GM04504 (cell line): ENCODE measurements around the gene PIK3CG.

Source experiments
- DNase-seq: peaks from one replicate; pipeline ENCODE4 v3.0.0-alpha.2; 2012; ENCODE audit warnings: low read depth

PIK3CG gene

DNA sequence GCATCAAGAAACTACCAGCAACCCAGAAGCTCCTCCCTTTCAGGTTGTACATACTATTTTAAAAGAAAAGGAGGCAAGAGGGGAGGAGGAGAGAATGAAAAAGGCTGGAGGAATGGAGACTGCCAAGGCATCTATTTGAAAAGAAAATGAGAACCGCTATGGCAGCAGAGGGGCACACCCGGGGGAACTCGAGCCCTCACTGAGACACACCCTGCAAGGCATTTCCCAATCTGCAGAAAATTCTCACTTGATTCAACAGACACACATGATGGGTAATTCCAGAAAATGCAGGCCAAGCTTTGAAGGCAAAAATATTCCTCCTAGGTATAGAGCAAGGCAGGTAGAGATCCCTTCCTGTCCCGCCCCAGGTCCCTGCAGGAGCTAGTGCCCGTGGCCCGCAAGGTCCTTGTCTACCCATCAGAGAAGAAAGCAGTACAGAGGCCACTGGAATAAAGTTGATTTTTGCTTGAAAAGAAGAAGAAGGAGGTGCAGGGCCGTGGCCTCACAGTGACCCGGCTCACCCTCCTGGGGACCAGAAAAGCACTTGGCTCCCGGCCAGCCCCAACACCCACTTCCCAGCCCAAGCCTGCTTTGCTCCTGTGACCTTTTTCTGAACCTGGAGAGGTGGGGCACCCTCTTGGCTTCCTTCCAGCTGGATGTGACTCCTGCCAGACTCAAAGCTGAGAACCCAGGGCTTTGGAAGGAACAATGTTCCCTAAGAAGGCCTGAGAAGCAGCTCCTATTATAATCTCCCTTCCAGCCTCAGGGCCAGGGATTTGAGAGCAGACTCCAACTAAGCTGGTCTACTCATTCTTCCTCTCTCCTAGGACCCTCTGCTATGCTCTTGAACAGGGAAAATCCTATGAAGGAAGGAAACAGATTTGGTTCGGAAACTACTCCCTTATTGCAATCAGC lies 6.2 kb upstream of the PIK3CG start:
- DNase-seq = no peak

DNA sequence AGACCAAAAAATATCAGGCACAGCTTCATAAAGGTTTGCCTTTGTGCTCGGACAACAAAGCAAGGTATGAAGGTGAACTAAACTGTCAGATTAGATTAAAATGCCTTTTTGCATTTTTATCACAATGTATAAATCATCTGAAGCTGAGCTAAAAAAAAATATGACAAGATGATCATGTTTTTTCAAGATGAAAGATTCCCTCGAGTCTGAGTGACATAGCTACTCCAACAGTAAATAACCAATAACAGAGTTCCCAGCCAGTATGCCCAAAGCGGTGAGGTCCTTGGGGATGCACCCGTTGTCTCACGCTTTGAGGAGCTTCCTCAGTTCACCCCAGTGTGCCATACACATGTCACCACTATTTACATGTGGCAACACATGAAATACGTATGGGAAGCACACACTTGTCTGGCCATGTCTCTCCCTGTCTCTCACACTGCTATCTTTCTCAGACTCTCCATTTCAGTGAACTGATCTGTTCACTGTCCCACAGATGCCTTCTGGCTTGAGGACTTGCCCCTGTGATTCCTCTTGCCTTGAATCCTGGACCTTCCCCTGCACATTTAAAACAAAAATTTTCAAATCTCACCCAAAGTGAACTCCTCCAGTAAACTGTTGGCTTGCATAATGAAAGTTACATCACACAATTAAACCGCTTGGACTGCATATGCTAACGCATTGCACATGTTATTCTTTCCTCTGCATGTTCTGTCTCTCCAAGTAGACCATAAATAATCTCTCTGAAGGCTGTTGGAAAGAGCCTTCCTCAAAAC lies 2.6 kb upstream of the PIK3CG start:
- DNase-seq = peak; percentile 37

DNA sequence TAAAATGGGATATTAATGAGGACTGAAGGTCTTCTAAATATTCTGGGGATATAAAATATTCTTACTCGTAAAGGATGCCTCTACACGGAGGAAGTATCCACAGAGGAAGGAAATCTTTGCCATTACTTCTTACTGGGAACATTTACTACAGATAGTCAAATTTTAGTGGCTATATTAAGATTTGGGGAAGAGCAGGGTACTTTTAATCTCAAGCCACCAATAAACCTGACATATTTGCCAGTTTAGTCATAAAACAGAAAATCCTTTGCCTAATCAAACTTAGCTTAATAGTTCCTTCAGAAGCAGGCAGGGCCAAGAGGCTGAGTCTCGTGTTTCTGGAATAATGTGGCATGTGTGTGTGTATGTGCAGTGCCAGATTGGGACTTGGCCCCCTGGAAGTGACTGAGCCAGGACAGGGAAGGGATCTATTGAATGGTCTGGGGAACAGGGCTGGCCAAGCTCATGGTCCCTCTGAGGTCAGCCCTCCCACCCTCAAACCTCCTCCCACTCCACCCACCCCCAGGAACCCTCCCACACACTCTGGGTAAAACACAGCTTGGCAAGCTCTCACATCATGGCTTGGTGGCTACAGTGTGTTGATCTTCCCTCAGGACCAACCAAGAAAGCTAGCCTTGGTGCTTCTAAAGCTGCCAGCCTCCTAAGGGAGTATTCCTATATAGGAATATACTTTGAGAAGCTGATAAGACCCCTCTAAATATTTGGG lies 1.6 kb upstream of the PIK3CG start:
- DNase-seq = no peak

DNA sequence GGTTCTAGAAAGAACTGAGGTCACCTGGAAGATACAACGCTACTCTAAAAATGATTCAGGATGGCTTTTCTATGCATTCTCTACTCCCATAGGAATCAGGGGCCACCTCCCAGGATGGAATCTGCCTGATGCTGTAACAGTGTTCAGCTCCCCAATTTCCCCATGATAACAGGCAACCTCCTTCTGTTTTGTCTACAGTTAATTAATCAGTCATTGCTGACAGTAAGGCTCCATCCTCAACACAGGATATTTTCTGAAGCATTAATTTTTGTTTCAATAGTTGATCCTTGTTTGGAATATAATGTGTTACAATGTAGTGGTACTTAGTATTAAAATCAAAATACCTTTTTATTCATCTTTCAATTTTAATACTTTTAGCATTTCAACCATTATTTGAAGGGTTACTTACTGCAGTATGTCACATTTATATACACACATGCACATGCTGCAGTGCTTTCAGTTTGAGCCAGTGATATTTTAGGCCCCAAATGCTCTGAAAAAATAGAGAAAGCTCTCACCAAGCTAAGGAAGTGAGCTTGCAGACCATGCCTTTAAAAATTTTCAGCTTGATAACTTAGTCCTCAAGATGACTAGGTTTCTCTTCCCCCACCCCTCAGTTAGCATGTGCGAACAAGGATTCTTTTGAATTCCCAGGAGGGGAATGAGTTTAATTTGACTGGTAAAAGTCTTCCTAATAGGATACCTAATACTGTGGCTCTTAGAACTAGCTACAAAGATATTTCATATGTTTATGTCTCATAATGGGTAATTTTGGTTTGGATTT lies 592 bp upstream of the PIK3CG start:
- DNase-seq = no peak

DNA sequence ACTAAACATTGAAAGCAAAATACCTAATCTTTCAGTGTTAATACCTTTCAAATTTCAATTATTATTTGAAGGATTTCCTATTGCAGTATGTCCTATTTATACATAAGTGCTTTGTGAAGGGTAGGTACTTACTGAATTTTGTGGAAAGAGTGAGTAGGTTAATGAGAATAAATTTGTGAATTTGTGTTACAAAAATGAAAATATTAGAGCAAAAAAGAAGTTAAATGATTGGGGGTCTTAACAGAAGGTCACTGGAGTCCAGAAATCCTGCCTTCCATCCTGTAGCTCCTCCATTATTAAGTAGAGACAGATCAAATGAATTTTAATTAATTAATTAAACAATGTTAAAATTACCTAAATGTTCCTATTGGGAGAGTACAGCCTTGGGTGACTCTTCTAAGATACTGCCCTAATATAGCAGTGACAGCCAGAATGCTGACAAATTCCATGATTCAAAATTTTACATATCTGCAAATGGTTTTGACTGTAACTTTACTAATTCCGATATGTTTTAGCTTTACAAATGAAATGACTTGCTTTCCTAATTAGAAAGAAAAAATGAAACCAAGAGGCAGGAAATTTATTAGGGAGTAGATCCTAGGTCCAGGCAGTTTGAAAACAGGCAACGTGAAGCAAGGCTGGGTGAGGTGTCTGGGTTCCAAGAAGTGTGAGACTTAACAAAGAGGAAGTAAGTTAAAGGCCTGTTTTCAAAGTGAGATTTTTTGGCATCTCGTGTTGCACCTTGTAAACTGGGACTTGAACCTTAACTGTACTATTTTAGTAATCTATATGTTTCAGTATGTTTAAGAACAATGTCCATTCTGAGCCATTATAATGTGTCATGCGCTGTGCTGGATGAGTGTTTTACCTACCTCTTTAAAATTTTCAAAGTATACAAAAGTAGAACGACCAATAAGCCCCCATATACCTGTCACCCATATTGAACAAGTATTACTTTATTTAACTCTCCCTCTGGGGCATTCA lies 1.5 kb downstream of the PIK3CG start:
- DNase-seq = no peak

DNA sequence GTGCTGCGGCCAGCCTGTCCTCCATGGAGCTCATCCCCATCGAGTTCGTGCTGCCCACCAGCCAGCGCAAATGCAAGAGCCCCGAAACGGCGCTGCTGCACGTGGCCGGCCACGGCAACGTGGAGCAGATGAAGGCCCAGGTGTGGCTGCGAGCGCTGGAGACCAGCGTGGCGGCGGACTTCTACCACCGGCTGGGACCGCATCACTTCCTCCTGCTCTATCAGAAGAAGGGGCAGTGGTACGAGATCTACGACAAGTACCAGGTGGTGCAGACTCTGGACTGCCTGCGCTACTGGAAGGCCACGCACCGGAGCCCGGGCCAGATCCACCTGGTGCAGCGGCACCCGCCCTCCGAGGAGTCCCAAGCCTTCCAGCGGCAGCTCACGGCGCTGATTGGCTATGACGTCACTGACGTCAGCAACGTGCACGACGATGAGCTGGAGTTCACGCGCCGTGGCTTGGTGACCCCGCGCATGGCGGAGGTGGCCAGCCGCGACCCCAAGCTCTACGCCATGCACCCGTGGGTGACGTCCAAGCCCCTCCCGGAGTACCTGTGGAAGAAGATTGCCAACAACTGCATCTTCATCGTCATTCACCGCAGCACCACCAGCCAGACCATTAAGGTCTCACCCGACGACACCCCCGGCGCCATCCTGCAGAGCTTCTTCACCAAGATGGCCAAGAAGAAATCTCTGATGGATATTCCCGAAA lies 2.7 kb downstream of the PIK3CG start:
- no peak for DNase-seq

DNA sequence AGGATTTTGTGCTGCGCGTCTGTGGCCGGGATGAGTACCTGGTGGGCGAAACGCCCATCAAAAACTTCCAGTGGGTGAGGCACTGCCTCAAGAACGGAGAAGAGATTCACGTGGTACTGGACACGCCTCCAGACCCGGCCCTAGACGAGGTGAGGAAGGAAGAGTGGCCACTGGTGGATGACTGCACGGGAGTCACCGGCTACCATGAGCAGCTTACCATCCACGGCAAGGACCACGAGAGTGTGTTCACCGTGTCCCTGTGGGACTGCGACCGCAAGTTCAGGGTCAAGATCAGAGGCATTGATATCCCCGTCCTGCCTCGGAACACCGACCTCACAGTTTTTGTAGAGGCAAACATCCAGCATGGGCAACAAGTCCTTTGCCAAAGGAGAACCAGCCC lies 3.3 kb downstream of the PIK3CG start:
- DNase-seq = no peak

DNA sequence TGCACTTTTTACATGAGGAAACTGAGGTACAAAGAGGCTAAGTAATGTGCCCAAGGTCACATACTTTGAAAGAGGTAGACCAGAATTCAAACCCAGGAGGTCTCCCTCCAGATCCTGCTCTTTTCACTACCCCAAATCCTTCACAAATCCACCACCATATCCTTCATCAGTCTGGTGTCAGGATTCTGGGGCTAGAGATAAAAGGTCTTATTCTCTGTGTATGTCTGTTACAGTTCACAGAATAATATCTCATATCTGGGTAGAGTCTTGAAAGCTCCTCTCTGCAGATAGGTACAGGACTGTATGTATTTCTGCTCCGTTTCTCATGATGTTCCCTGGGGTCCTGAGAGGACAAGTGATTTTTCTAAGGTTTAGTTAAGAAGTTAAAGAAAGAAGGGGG lies 4.9 kb downstream of the PIK3CG start:
- no peak for DNase-seq

DNA sequence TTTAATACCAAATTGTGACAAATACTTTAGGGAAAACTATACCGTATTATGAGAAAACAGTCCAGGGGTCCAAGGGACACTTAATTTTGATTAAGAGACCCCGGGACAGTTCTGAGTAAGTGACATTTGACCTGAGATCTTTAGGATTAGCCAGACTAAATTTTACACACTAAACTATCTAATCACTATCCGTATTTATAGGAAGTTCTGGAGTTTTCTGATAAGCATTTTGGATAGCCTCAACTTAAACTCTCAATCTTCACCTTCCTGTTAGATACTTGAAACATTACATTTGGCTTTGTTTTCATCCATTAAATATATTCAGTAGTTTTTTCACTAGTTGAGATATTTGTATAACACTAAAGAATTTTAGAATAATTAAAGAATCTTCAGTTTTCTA lies 5.4 kb downstream of the PIK3CG start:
- no peak for DNase-seq

DNA sequence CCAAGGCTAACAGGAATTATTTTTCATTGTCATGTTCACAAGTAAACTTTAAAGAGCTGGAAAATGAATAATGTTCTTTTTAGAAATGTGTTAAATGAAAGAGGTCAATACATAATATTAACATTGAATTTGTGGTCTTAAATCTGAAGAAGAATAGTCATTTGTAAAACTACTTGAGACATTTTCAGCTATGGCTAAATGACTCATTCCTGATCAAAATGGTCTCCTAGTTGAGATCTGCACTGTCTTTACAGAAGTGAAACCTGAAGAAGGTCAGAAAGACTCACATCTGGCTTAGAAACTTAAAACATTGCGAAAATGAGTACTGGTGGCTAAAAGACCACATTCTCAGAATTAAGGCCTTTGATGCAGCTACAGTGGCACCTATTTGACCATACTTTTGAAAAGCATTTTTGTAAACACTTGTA lies 5.9 kb downstream of the PIK3CG start:
- DNase-seq = no peak

DNA sequence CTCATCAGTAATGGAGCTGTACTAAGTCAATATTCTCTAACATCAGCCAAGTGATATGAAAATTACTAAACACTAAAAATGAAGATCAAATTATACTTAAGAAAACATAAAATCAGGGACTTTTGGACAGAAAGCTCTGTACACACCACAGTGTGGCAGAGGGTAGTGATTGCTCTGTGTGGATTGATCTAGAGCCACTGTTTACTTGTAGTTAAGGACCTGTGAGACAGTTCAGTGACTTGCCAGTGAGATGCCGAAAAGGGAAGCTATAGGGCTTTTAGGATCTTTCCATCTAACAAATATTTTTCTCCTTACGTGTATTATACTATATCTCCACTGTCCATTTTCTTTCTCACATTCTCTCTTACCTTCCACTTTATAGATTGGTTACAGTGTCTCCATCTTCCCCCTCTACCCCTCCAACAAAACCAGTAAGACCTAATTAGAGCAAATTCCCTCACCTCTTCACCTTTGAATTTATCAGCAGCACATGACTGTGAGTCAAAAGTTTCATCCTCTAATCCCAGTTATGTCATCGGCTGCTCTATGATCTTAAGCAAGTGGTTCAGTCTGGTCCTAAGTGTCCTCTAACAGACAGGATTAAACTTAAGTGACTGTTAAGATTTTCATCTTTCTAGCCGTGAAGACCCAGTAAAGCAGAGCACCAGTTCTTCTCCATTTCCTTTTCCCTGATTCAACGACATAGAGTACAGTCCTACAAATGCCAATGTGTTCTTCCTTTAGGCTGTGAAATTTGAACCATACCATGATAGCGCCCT lies 6.9 kb downstream of the PIK3CG start:
- DNase-seq = no peak

DNA sequence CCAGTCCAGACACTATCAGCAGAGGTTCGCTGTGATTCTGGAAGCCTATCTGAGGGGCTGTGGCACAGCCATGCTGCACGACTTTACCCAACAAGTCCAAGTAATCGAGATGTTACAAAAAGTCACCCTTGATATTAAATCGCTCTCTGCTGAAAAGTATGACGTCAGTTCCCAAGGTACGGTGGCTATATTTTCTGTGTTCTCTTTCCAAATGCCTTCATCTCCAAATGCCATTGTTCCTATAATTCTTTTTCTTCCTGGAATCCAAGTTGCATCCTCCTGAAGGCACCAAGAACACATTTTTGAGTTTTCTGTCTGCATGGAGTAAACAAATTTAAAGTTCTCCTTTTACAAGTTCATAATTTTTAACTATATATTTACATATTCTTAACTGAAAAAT lies 7.7 kb downstream of the PIK3CG start:
- no peak for DNase-seq

DNA sequence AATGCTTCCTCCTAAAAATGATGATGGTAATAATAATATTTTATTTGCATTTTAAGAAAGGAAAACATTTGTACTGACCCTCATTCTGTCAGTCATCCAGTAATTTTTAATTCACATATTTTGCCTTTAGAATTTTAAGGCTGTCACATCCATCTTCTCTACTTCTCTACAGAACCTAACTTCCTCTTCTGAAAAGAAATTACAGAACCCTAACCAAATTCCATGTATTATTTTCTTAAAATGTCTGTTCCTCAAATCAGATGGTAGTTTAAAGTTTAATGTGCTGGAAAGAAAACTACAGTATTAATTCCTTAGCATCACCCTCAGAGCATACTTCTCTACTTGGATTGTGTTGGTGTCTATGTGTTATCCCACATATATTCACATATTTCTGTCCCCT lies 9.0 kb downstream of the PIK3CG start:
- no peak for DNase-seq

DNA sequence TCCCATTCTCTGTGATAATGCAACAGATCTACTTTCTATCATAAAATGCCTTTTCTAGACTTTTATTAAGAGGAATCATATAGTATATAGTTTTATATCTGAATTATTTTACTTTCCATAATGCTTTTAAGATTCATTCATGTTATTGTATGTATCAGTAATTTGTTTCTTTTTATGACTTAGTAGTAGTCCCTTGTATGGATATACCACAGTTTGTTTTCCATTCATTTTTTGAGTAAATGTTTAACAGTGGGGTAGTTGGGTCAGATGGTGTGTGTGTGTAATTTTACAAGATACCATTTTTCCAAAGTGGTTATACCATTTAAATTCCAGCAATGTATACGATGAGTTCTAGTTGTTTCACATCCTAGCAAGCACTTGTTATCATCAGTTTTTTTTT lies 10.4 kb downstream of the PIK3CG start:
- no peak for DNase-seq

DNA sequence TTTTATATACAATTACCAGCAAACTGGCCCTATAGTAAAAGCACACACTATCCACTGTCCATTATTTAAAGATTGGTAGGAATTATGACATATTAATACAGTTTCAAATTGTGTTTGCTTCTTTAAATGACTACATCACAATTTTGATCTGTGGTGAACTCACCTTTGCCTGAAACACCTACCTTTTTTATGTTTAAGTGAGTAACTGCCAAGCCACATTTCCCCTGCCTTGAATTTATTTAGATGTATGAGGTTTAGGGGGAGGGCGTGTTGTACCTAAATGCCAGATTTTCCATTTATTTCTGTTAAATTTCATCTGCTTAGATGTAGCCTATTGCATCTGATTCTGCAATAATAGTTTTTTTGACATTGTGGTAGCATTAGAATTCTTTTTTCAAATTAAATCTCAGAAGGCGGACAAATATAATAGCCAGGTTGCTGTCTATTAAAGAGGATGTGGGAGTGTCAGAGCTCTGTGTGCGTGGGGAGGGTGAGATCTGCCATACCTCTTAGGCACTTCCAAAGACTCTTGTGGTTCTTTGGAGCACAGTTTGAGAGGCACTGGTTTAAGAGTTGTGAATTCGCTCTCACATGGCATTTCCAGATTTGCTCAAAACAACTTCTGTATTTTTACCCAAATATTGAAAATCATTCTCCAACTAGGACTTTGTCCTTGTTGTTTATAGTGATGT lies 13.8 kb downstream of the PIK3CG start:
- DNase-seq = no peak

DNA sequence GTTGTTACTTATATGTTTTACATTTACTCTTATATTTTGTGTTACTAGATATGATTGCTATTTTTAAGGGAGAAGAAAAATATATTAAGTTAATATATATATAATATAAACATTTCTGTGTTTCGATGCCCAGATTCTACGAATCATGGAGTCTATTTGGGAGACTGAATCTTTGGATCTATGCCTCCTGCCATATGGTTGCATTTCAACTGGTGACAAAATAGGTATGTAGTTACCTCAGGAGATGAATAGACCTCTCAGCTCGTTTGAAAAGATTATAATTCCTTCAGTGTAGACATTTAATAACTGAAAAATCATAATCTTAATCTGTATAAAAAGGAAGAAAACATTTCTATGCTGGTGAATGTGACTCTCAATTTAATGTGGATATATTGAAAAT lies 16.9 kb downstream of the PIK3CG start:
- no peak for DNase-seq

DNA sequence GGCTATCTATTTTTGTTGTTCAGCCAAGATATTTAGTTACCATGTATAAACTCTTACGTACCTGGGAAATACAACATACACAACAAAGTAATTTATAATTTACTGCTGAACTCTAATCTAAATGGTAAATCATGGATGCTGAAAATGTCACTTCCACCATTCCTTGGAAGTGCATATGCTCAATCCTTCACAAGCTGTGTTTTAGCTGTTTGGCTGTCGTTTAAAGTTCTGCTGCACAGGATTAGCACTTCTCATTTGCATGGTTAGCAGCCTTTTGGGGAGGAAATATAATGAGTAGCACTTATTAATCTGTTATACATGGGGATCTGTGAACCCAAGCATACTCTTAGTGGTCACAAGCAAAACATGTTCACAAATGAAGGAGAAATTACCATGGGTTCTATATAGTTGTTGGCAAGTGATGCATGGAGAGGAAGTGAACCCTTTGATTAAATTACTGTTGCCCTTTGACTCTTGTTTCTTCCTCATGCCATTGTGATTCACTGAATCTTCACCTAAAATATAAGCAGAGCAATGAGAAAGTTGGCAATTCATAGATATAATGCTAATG lies 18.5 kb downstream of the PIK3CG start:
- DNase-seq = no peak

DNA sequence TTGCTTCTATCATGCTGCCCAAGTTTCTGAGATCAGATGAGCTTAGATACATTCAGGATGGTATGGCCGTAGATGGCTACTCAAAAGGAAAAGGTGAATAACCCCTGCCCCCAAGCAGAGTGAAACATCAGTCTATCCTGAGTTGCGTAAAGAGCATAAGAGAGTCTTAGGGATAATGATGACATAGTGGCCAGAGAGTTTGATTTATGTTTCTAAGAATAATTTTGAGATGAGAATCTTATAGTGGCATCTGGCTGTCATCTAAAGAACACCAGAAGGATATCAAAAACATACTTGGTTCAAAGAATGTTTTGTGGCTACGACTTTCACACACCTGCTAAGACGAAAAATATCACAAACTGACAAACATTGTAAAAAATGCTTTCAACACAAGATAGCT lies 20.6 kb downstream of the PIK3CG start:
- no peak for DNase-seq
